Measurements from ENCODE around the gene MOGAT3. TPM values are rescaled to one million over a fixed set of nuclear protein-coding genes. Genes with fewer than 3 reads are reported as not detected.
A peak's percentile ranks its signal among the peaks of the same experiment; 100 is the strongest.

Gene MOGAT3
- total and polyA plus RNA-seq, 9 of the 15 experiments (the other 6 are each of a cell fraction or from before 2014, with no cell fraction given) = 0.07 to 0.17 (median 0.13) TPM; not detected in 6

- TF ChIP-seq ZC3H4 (CRISPR knock-in tag; IDR thresholded peaks at IDR 0.05; ENCODE audit: borderline replicate concordance) = no peak
Observed at GRCh38 chr7:101198476-101198875, 2.4 kb downstream of the MOGAT3 start (continued).

- Histone ChIP-seq H2AFZ (ENCODE audit: low read depth, low read length) (no peak overlapping the region), H3K4me3 (no peak overlapping the region), H3K4me1 (replicated peaks in 1 of 2; ENCODE audit: control insufficient read depth in 2 of 2, insufficient read depth in 2 of 2, low read length in 2 of 2) (peaks cover 9 to 32% of the 10 kb centered on the region in 2 experiments), H3K4me2 (ENCODE audit: insufficient read depth, low read length) (no peak overlapping the region), H3K9me3 (replicated peaks; ENCODE audit: control insufficient read depth, insufficient read depth, low read depth, low read length) (no peaks in the 10 kb centered on the region), H3K79me2 (ENCODE audit: control insufficient read depth, insufficient read depth, low read length) (no peaks in the 10 kb centered on the region), H3K36me3 (ENCODE audit: control insufficient read depth, insufficient read depth, low read length) (no peaks in the 10 kb centered on the region), H4K20me1 (replicated peaks; ENCODE audit: control insufficient read depth, insufficient read depth, low read length) (no peaks in the 10 kb centered on the region), H3K27ac (ENCODE audit: extremely low read depth, low read depth, low read length) (no peak overlapping the region), H3K9me1 (ENCODE audit: control insufficient read depth, insufficient read depth, low read length) (no peaks in the 10 kb centered on the region), H3K27me3 (ENCODE audit: control insufficient read depth in 2 of 2, insufficient read depth in 2 of 2, low read length in 2 of 2) (peaks cover 0 to 6% of the 10 kb centered on the region in 2 experiments; a peak in 1 of 5 replicates), H3K9ac (ENCODE audit: insufficient read depth in 1 of 2, low read depth in 2 of 2, low read length in 2 of 2) (peak overlapping the region in 1 of 2 experiments; percentile 45; a peak in 1 of 4 replicates)
- CTCF ChIA-PET (ENCODE audit: low intra/inter-chr PET ratio) = no interaction called here
- TF ChIP-seq ZNF140 (CRISPR knock-in tag; IDR thresholded peaks at IDR 0.05) (no peak), E2F6 (IDR thresholded peaks at IDR 0.05; ENCODE audit: borderline replicate concordance in 1 of 2, extremely low read depth in 1 of 2, insufficient read depth in 1 of 2, insufficient read length in 1 of 2, low read depth in 1 of 2, low read length in 1 of 2, poor library complexity in 1 of 2, severe bottlenecking in 1 of 2) (no peak)
- TF ChIP-seq, protein P1, sequence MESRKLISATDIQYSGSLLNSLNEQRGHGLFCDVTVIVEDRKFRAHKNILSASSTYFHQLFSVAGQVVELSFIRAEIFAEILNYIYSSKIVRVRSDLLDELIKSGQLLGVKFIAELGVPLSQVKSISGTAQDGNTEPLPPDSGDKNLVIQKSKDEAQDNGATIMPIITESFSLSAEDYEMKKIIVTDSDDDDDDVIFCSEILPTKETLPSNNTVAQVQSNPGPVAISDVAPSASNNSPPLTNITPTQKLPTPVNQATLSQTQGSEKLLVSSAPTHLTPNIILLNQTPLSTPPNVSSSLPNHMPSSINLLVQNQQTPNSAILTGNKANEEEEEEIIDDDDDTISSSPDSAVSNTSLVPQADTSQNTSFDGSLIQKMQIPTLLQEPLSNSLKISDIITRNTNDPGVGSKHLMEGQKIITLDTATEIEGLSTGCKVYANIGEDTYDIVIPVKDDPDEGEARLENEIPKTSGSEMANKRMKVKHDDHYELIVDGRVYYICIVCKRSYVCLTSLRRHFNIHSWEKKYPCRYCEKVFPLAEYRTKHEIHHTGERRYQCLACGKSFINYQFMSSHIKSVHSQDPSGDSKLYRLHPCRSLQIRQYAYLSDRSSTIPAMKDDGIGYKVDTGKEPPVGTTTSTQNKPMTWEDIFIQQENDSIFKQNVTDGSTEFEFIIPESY (CRISPR knock-in tag; IDR thresholded peaks at IDR 0.05) = 0 out of 2 replicates have a peak, but pooled peaks have one; percentile 31
- in situ Hi-C loops (cut with MboI) (no loop called here), intact Hi-C loops (cut with micrococcal nuclease) (no loop called here)
- DNase-seq (ENCODE audit: extremely low read depth in 1 of 4, low spot score in 3 of 4) = no peak
- BruUV-seq (replicated peaks) = no TSS peak
- 58% methylated on average over 20 of the region's 21 CpGs for WGBS (ENCODE audit: insufficient coverage, low coverage, missing lambda C conversion rate)
- no peak for FAIRE-seq
- no peak for ATAC-seq
- POLR2A ChIA-PET = no interaction called here
Observed at GRCh38 chr7:101197991-101198390, 2.8 kb downstream of the MOGAT3 start.

Data from K562 (cell line).